Bronchial epithelial cell (primary cell): ENCODE measurements around the gene THBS4. TPM values are rescaled to one million over a fixed set of nuclear protein-coding genes. Genes with fewer than 3 reads are reported as not detected.

Experiments used
- DNase-seq: peaks from one replicate; pipeline ENCODE4 v3.0.0-alpha.2; 2010; ENCODE audit warnings: low read depth
- FAIRE-seq: peaks from 2 replicates; lab custom pipeline; 2011; peaks lifted over from hg19 to GRCh38; lab: Jason Lieb, UNC
- H3K27me3 ChIP-seq: 2 replicates; pipeline ENCODE4 v1.5.1; 2011; ENCODE audit warnings: low read length; ENCODE audit not compliant: control insufficient read depth, insufficient read depth
- H3K36me3 ChIP-seq: 2 replicates; pipeline ENCODE4 v1.5.1; 2011; ENCODE audit warnings: low read length; ENCODE audit not compliant: control insufficient read depth, insufficient read depth
- H3K4me3 ChIP-seq: 2 replicates; pipeline ENCODE4 v1.5.1; 2011; ENCODE audit warnings: mild to moderate bottlenecking, low read depth, low read length, control low read depth
- CTCF ChIP-seq: IDR thresholded peaks from 2 replicates; pipeline ENCODE4 v1.5.1; 2011; ENCODE audit warnings: mild to moderate bottlenecking, moderate library complexity, low read length, control low read depth, inconsistent platforms; ENCODE audit not compliant: insufficient read depth, severe bottlenecking
- total RNA-seq: library from RNA; depleted of rRNA; stranded (reverse); fragments of >200 nt; gene quantifications from 2 replicates; pipeline ENCODE4 v1.2.1, GENCODE V29; 2014

The THBS4 gene
- total RNA-seq, 1 donor from 2014 or later: 0.26 TPM

DNA sequence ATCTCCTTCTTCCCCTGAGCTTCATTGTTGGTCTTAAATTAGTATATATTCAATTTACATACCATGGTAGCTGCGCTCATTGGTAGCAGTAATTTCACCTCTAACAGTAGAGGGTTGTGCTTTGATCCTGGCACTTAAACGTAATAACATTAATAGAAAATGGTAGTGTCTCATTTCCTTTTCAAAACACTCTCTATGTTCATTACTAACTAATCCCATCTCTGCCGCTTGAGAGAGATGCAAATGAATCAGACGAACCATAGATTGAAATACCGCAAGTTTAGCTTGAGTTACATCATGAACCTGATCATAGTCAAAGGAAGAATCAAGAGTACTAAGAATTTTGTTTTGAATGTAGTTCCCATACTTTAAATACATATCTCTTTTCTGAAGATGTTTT, 2.2 kb downstream of the THBS4 start:
- Histone ChIP-seq H3K27me3 (peaks cover 26% of the 10 kb centered on the region), H3K4me3 (no peak overlapping the region), H3K36me3 (no peaks in the 10 kb centered on the region)
- no peak for FAIRE-seq
- no peak for TF ChIP-seq CTCF
- DNase-seq: no peak

DNA sequence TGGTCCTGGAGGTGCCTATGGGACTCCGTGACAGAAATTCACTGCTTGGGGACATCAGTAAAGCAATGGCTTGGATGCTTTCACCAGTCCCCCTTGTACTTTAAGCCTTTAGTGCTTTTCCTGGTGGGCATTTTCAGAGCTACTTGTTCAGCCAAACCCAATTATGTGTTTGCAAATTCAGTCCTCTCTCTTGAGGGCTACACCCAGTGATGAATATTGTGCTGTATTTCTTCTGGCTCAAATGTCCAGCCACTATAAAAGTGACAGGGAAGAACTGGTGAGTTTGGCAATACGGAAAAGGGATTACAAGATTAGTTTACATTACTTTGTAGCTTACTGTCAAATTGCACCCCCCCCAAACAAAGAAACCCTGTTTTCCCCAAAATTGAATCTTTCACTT, 4.5 kb downstream of the THBS4 start:
- FAIRE-seq: no peak
- no peak overlapping the region for H3K4me3 ChIP-seq
- H3K36me3 ChIP-seq: no peaks in the 10 kb centered on the region
- DNase-seq: no peak
- no peak for TF ChIP-seq CTCF
- peaks cover 18% of the 10 kb centered on the region for H3K27me3 ChIP-seq

DNA sequence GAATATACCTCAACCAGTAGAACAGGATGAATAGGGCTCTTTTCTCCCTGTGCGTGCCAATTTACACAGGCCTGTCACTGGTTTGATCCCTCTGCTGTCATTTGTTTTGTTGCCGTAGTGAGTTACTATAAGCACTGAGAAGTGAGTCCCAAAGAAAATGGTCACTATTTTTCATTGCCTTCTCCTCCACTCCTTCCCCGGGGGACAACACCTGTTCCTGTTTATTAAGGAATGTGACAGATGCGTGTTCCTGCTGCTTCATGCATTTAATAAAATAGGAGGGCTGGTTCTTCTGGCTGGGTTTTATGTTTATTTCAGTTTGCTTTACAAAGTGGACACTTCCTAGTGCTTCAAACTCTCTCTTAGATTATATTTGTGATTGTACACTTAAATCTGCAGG, 6.4 kb downstream of the THBS4 start:
- FAIRE-seq (no peak), DNase-seq (no peak)
- TF ChIP-seq CTCF: no peak
- Histone ChIP-seq H3K36me3 (no peaks in the 10 kb centered on the region), H3K4me3 (no peak overlapping the region), H3K27me3 (peaks cover 4% of the 10 kb centered on the region)

DNA sequence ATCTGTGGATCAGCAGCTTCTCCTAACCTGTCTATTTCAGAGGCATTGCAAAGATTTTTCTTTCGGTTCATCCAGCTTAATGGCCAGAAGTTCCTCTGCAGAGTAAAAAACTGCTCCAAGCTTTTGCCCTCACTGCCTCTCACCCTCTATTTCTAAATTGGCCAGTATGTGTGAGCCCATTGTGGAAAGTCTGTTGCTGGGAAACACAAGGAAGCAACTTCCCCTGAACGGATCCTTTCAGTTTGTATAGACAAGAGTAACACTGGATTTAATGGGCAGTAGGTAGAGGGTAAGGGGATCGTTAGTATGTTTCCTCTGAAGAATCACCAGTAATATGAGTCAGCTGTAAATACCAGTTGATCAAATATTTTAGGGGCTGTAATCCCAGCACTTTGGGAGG, 7.2 kb downstream of the THBS4 start:
- TF ChIP-seq CTCF: no peak
- DNase-seq (no peak), FAIRE-seq (no peak)
- H3K36me3 ChIP-seq: no peaks in the 10 kb centered on the region
- peaks cover 2% of the 10 kb centered on the region for H3K27me3 ChIP-seq
- no peak overlapping the region for H3K4me3 ChIP-seq

GRCh38 chr5:80043187-80043586, 8.0 kb downstream of the THBS4 start:
- DNase-seq (no peak), FAIRE-seq (no peak)
- no peak for TF ChIP-seq CTCF
- Histone ChIP-seq H3K27me3 (peaks cover 2% of the 10 kb centered on the region), H3K36me3 (no peaks in the 10 kb centered on the region), H3K4me3 (no peak overlapping the region)

DNA sequence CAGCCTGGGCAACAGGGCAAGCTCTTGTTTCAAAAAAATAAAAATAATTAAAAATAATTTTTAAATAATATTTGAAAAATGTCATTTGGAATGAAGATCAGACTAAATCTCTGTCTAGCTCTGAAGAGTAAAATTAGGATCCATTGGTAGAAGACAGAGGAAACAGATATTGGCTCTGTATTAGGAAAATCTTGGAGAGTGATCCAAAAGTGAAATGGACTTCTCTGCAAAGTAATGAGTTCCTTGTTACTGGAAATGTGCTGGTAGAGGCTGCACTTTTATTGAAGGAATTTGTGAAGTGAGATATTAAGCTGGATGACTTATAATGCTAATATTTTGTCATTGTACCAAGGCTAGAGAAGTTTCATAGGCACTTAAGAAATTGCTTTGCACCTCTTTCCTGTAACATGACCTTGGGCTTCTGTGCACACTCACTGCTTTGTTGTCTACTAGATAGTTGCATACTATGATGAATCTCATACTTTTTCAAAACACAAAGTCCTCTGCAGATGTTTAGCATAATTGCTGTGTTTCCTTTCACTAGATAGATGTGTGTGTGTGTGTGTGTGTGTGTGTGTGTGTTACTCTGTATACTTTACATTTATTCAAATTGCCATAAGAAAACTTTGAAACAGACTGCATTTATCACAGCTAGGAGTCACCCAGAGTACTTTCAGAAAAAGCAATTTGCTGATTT, 13.1 kb downstream of the THBS4 start:
- TF ChIP-seq CTCF: no peak
- Histone ChIP-seq H3K4me3 (no peak overlapping the region), H3K27me3 (no peaks in the 10 kb centered on the region), H3K36me3 (no peaks in the 10 kb centered on the region)
- DNase-seq (no peak), FAIRE-seq (no peak)
